SU-DHL-6 (cell line): ENCODE data around the gene DDI1.

ENCODE experiments used
- EZH2phosphoT487 ChIP-seq: fragments of 200-600 bp; sonication (generic), shearing (Covaris generic); conservative IDR thresholded peaks from 2 replicates; pipeline ENCODE4 v1.6.1; 2018; ENCODE audit warnings: mild to moderate bottlenecking, antibody characterized with exemption, low read length, moderate library complexity, mixed read lengths
- TF ChIP-seq, protein P1 (sequence below): fragments of 200-600 bp; sonication (generic); IDR thresholded peaks from one replicate; pipeline ENCODE4 v1.5.1; 2017; ENCODE audit warnings: antibody characterized with exemption, mild to moderate bottlenecking, low read length, moderate library complexity; ENCODE audit not compliant: insufficient read depth, poor library complexity, severe bottlenecking

DNA sequence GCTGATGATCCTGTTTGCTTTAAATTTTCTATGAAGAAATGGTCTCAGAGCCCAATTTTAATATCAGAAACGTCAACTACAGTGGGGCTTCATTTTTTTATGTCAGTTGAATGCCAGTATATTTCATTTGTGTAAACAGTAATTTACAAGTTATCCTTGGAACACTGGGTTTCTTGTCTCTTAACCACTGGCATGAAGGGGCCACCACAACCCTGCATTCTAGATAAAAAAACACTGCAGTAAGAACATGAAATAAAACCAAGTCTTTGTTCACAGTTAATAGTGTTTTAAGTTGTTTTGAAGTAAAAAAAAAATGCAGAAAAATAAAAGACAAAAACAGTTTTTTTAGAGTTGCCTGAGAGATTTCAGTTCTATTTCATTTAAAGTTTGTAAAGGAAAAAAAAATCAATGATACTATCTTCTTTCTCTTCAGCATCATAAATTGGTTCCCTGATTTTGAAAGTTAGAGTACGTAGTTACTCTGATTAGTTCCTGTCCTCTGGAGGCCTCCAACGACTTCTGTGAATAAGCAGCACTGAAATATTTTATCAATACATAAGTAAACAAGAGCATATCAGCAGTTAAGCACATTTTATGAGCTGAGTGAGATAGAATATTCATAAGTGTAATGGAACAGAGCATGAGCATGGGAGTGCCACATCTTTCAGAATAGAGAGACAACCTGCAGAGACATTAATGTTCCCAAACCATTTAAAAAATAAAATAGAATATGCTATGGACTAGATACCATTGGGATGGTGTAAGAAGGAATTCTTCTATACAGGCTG is 7.8 kb upstream of the DDI1 start:
- TF ChIP-seq, protein P1, sequence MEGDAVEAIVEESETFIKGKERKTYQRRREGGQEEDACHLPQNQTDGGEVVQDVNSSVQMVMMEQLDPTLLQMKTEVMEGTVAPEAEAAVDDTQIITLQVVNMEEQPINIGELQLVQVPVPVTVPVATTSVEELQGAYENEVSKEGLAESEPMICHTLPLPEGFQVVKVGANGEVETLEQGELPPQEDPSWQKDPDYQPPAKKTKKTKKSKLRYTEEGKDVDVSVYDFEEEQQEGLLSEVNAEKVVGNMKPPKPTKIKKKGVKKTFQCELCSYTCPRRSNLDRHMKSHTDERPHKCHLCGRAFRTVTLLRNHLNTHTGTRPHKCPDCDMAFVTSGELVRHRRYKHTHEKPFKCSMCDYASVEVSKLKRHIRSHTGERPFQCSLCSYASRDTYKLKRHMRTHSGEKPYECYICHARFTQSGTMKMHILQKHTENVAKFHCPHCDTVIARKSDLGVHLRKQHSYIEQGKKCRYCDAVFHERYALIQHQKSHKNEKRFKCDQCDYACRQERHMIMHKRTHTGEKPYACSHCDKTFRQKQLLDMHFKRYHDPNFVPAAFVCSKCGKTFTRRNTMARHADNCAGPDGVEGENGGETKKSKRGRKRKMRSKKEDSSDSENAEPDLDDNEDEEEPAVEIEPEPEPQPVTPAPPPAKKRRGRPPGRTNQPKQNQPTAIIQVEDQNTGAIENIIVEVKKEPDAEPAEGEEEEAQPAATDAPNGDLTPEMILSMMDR = no peak
- no peak for TF ChIP-seq EZH2phosphoT487
